SIG-M5 treated with dmso at 0.1 percent for 504 hours (cell line): ENCODE results near the gene SYT10.
"Not testable (repeated sequence)": the region's sequence is repeated elsewhere in the genome, so short reads cannot be mapped to it uniquely, and the experiment has no call there.

ENCODE experiments used
- DNase-seq: peaks from one replicate; lab custom pipeline; 2025; ENCODE audit not compliant: unreplicated experiment; lab: John Stamatoyannopoulos, UW

SYT10 gene

GRCh38 chr12:33439587-33440011, at the start of gene SYT10:
TSS of gene SYT10 (minus strand) at chr12:33439819. CDS start at chr12:33439522, 297 bp downstream.
- DNase-seq, result no peak

DNA sequence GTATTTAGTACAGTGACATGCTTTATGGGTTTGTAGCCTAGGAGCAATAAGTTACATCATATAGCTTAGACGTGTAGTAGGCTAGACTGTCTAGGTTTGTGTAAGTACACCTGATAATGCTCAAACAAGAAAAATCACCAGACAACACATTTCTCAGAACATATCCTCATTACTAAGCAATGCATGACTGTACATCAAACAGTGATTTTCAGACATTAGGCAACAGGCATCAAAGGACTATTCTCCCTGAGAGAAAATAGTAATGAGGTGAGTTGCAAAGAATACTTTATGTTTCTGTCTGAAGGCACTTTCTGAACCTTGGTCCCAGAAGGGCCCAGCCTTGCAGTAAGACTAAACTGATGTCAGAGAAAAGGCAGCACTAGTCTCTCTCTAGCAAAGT, 48.4 kb upstream of the SYT10 start:
- DNase-seq, result no peak

DNA sequence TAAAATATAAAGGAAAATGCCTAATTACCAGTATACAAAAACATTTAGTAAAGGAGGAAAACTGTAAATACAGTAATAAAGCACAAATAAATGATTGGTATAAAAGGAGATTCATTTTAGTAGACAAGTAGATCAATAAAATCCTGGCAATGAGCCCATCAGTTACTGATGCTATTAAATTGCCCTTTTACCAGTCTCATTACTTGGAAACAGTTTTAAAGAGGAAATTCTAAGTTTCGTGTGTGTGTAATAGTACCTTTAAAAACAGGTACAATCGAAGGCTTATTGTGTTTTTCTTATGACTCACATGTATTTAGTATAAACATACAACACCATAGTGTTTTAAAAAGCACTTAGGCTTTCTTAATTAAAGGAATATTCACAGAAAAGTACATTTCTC, 46.4 kb upstream of the SYT10 start:
- no peak for DNase-seq

GRCh38 chr12:33484161-33484560, 44.5 kb upstream of the SYT10 start:
- no peak for DNase-seq

DNA sequence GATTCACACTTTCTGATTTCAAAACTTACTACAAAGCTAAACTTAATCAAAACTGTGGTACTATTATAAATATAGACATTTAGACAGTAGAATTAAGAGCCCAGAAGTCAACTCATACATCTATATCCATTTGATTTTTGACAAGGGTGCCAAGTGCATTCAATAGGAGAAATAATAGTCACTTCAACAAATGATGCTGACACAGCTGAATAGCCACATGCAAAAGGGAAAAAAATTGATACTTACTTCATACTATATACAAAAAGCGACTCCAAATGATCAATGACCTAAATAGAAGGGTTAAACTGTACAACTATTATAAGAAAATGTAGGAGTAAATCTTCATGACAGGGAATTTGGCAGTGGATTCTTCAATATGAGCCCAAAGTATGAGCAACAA, 40.7 kb upstream of the SYT10 start:
- no peak for DNase-seq

- no peak for DNase-seq
Measured at GRCh38 chr12:33476058-33476457, 36.4 kb upstream of the SYT10 start.

DNA sequence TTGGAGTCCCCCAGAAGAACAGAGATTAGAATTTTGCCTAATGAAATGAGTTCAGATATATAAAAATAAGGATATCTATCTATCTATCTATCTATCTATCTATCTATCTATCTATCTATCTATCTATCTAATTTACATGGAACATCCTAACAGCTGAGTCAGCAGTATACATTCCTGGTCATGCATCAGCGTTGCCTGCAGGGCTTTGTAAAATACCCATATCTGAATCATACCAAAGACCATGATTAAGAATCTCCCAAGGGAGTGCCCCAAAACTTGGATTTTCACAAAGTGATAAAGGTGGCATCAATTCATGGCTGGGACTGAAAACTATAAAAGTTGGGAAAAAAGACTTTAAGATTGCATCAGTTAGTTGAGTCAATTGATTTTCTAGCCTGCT, 32.7 kb upstream of the SYT10 start:
- no peak for DNase-seq

DNA sequence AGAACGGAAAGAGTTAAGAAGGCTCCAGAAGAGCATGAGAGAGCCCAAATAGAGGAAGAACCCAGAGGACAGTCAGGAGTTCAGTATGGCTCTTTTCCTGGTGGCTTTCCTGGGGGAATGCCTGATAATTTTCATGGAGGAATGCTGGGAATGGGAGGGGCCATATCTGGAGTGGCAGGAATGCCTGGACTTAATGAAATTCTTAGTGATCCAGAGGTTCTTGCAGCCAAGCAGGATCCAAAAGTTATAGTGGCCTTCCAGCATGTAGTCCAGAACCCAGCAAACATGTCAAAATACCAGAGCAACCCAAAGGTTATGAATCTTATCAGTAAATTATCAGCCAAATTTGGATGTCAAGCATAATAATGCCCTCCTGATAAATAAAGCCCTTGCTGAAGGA, 15.5 kb upstream of the SYT10 start:
- DNase-seq, result no peak

DNA sequence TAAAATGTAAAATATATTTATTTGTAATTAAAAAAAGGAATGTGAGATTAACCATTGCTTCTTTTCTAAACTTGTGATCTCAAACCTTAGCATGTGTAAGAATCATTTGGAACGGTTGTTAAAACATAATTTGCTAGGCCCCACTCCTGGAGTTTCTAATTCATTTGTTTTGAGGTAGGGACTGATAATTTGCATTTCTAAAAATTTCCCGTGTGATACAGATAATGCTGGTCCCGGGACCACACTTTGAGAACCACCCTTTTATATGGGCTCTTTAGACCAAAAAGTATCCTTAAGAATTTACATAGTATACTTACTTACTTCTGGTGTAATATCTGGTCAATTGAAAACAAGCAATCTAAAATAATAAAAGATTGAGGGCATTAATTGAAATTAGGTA, 10.9 kb upstream of the SYT10 start:
- DNase-seq, result no peak

GRCh38 chr12:33440477-33440876, 858 bp upstream of the SYT10 start:
- DNase-seq, result no peak

DNA sequence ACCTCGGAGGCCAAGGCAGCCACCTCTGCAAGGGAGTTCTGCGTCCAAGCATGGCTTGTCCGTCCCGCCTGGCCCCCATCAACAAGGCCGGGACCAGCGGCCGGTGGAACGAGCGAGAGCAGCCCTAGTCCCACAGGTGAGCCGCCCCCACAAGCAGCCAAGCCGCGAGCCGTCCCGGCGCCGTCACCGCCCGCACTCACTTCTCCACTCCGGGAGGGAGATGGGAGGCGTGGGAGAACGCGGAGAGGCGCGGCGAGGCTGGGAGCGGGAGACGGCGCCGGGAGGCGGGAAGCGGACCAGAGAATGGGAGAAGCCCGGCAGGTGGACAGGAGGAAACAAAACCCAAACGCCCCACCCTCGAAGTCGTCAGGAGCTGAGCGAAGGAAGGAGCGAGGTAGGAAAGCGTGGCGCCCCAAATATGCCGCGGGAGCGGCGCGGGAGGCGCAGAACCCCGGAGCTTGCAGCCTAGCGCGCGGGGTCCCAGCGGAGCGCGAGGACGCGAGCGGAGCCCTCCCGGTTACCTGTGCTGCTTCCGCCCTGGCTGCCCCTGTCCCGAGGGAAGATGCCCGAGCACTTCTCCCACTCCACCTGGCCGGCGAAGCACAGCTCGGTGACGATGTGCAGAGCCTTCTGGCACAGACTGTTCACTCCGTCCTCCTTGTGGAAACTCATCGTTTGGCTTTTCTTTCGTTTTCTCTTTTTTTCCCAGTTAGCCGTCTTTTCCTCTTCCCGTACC, 600 bp downstream of the SYT10 start:
- no peak for DNase-seq

- no peak for DNase-seq
Measured at GRCh38 chr12:33438025-33438772, 1.4 kb downstream of the SYT10 start.

- DNase-seq, result no peak
Measured at GRCh38 chr12:33437598-33437997, 2.0 kb downstream of the SYT10 start.

DNA sequence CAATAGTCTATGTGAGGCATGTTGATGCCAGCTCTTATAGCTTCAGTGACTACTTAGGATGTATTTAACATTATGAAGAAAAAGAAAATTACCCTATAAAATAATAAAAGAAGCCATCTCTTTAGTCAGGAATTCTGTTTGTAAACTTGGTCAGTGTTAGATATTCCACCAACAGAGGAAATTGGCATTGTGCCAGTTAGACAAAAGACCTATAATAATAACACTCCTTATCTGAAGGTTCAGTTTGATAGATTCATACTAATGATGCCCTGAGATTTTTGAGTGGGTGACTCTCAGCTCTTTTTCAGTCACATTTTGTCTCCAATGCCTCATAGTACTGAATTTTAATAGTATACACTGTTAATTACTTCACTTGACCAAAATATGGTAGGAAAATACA, 6.6 kb downstream of the SYT10 start:
- DNase-seq, result no peak

GRCh38 chr12:33431648-33432047, 8.0 kb downstream of the SYT10 start:
- no peak for DNase-seq

DNA sequence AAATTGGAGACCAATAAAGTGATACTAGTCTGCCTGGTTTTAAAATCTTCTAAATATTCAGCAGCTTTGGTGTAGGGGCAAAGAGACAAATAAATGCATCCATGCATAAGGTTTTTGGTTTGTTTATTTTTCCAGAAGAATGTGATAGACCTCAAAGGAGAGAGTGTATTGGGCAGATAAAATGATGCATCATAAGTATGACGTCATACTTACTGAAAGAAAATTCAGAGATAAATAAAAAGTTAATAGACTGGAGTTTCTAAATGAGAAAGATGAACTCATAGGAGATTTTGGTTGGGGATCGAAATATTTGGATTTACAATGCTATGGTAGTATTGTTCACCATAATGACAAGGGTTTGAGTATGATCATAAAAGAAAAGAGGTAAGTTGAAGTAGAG, 10.2 kb downstream of the SYT10 start:
- no peak for DNase-seq

DNA sequence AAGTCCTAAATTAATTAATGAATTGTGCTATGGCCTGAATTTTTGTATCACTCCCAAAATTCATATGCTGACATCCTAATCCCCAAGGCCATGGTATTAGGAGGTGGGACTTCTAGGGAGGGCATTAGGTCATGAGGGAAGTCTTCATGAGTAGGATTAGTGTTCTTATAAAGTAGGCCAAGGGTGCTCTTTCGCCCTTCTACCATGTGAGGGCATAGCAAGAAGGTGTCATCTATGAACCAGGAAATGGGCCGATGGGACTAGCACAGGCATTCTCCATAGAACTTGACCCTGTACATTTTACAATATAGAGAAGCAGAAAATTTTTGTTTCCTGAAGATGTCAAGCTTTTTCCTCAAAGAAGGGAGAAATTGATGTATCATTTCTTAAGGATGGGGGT, 12.5 kb downstream of the SYT10 start:
- peak; percentile 50 for DNase-seq

DNA sequence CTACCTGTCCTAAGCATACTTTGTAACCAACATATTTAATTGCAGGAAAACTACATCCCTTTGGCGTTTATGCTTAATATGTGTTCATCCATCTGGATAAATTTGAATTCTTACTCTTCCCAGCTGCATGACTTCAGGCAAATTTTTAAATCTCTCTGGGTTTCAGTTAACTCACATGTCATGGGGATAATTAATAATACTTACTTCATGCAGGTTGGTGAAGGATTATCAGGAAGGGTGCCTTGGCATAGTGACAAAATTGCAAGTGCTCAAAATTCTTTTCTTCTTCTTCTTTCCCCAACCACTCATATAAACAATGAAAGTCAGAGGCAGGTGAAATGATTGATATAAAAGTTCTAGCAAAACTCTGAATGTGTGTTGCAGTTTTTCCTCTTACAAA, 15.9 kb downstream of the SYT10 start:
- DNase-seq, result no peak

DNA sequence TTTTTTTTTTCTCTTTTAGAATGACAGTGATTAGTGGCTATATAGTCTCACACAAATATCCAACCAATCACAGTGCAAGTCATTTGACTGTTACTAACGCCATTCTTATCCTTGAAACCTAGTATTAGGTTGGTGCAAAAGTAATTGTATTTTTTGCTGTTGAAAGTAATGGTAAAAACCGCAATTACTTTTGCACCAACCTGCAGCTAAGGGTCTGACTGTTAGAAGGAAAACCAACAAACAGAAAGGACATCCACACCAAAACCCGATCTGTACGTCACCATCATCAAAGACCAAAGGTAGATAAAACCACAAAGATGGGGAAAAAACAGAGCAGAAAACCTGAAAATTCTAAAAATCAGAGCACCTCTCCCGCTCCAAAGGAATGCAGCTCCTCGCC, 27.2 kb downstream of the SYT10 start:
- DNase-seq, result not testable (repeated sequence)

GRCh38 chr12:33383503-33383902, 56.1 kb downstream of the SYT10 start:
- no peak for DNase-seq

DNA sequence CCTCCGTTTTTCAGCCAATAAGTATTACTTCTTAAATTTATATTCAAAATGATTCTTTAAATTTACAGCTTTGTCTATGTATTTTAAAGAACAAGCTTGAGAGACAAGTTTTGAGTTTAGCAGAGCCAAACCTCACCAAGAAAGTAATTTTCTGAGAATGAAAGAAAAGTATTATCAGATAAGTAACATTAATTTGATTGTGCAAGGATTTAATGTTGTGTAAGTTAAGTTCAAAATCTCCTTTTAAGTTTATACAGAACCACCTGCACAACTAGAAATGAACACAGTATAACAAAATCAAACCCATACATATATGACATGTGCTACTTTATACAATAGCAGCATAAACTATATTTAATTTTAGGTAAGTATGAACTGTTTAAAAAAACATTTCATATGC, 63.5 kb downstream of the SYT10 start:
- DNase-seq, result no peak

DNA sequence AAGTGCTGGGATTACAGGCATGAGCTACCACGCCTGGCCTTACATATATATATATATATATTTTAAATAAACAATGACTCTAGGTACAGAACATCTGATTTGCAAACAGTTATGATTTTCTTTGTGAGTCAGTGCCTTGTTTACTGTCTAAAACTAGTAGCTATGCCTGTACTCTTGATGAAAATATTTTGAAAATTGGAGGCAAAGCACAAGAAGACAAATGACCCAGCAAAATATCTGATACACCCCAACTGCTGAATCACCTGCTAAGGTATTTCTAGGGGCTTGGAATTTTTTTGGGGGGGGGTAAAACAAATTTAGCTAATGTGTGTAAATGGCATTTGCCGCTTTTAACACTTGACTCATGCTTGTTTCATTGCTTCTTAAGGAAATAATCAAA, 69.3 kb downstream of the SYT10 start:
- DNase-seq, result no peak

DNA sequence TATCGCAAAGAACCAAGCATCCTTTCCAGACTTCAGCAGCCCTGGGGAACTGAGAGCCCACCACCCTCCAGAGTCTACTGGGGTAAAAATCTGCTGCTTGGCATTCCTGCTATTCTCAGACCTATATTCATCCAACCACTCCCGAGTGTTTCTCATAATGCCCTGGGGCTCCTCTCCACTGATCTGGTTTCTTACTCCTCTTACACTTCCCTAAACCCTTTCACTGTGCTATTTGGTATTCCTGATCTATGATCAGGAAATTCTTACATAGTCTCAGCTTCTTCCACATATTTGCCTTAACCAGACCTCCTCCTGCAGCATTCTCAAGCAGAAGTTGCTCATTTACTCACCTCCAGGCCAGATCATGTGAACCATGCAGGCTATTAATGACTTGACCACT, 82.4 kb downstream of the SYT10 start:
- DNase-seq, result no peak
